ENCODE results near the gene NR6A1. TPM values are rescaled to one million over a fixed set of nuclear protein-coding genes. Genes with fewer than 3 reads are reported as not detected.

Gene NR6A1
- total RNA-seq, 2 experiments from 2014 or later = 2.1 to 3.1 TPM

DNA sequence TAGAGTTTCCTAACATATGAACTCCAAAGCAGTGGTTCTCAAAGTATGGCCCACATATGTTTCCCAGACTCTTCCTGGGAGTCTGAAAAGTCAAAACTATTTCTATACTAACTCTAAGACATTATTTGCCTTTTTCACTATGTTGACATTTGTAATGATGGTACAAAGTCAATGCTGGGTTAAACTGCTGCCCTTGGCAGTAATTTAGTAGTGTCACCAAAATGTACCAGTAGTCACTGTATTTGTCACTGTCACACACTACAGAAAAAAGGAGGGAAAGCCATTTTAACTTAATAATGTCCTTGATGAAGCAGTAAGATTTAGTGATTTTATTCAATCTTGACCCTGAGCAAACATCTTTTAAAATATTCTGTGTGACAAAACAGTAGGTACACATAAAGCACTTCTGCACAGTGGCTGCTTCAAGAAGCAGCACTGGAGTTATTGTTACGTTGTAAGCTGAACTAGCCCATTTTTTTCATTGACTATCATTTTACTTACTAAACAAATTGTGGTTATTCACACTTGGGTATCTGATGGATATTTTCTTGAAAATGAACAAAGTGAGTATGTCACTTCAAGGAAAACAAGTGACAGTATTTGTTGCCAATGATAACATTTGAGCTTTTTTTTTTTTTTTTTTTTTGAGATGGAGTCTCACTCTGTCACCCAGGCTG is 90.3 kb downstream of the NR6A1 start:
- ChIA-PET CTCF (interaction anchor here (0.6 kb wide), 1 partner anchor 621 kb away, joined by 3 read pairs; no protein-coding TSS in a partner anchor), POLR2A (interaction anchor here (0.5 kb wide), 1 partner anchor 174 kb away, joined by 4 read pairs; no protein-coding TSS in a partner anchor)

DNA sequence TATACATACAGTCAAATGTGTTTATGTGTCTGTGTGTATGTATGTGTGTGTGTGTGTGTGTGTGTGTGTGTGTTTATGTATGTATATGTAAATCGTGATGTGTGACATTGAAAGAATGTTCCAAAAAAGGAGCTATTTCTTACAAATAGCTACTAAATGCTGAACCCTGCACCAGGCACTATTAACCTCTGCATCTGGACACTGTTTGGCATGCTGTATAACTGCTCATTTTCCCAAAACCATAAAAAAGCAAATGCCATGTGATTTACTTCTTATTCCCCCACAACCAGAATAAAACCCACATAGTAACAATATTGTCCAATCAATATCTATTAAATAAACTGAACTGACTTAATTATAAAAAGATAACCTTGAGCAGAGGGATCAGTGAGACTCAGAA is 91.1 kb downstream of the NR6A1 start:
- CTCF ChIA-PET = no interaction called here

DNA sequence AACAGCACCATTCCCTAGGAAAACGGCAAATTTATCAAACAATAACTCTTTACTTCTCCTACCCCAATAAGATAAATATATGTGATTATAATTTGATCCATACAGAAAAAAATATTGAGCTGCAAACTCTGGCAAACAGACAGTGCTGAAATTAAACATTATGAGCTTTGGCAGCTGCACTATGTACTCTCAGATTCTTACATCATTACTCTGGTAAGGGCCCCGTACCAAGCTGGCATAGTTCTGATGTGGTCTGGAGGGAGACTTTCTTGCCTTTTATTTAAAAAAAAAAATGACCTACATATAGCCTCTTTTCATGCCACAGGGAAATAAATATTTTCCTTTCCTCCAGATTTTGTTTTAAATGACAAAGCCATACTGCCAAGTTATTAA is 95.0 kb downstream of the NR6A1 start:
- CTCF ChIA-PET = interaction anchor here (1.3 kb wide), 1 partner anchor 59 kb away, joined by 4 read pairs; no protein-coding TSS in a partner anchor
- POLR2A ChIA-PET = no interaction called here

More for the DNA sequence above, 91.1 kb downstream of the NR6A1 start:
- POLR2A ChIA-PET = no interaction called here

DNA sequence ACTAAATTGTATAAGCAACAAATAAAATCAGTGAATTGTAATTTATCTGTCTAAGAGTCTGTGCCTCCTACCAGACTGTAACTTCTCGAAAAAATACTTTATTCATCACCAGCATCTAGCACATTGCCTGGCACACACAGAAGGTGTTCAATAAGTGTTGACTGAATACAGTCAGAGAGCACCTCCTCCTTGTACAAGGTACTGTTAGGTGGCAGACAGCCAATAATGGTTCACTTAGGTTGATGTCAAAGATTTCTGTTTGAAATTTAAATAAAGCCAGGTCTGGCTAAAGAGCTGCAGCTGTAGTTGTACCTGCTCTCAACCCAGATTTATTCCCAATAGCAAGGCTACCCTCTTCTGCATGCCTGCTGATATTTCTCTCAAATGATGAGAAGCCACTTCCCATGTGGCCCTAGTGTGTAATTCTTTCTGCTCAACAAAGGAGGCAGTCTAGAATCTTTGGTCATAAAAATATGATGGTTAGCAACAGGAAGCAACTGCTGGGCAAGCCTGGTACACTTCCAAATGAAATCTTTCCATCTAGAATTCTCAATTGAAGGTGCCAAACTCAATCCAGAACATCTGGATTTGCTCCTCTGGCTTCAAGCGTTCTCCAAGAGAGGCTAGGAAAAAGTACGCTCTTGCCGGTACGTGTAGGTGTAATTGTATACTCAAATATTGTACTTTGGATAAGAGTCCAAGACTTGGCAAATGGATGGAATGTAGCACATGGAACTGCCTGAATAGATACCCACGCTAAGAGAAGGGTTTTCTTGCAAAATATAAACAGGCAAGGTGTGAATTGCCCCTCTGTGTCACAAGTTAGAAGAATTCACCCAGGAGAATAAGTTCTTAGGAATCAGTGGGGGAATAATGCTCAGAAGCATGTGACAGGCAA is 95.6 kb downstream of the NR6A1 start:
- POLR2A ChIA-PET = no interaction called here
- CTCF ChIA-PET = no interaction called here

DNA sequence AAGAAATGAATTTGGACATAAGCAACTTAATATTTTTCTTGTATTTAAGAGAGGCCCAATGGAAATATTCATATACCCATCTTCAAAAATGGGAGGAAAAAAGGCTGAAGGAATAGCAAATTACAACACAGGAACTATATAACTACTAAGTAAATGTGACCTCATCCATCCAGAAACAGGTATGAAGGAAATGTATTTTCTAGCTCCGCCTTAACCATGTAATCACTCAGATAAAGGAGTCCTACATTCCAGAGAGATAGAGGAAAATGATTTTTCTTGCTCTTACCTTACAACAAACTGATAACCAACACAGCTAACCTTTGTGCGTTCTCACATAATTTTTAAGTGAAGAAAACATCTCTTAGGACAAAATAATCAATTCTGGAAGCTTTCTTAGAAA is 96.5 kb downstream of the NR6A1 start:
- POLR2A ChIA-PET = no interaction called here
- CTCF ChIA-PET = no interaction called here

DNA sequence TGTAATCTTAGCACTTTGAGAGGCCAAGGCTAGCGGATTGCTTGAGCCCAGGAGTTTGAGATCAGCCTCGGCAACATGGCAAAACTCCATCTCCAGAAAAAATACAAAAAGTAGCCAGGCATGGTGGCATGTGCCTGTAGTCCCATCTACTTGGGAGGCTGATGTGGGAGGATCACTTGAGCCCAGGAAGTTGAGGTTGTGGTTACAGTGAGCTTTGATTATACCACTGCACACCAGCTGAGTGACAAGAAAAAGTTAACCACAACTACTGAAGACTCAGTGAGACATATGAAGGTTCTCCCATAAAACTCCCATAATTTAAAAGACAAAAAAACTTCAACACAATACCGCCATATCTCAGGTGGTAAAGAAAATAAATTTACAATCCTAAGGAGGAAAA is 98.0 kb downstream of the NR6A1 start:
- ChIA-PET POLR2A (no interaction called here), CTCF (no interaction called here)

DNA sequence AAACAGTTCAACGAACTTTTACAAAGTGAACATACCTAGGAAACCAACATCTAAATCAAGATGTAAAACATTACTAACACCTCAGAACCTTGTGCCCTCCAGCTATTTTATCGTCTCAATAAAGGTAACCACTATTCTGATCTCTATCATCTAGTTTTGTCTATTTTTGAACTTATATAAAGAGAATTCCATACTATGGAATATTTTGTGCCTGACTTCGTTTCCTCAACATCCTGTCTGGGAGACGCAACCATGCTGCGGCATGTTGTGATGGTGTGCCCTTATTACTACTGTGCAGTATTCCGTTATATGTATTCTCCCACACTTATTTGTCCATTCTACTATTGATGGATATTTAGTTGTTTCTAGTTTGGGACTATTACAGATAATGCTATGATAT is 99.2 kb downstream of the NR6A1 start:
- ChIA-PET CTCF (interaction anchor here (0.5 kb wide), 1 partner anchor 46 kb away, joined by 4 read pairs; no protein-coding TSS in a partner anchor), POLR2A (no interaction called here)

DNA sequence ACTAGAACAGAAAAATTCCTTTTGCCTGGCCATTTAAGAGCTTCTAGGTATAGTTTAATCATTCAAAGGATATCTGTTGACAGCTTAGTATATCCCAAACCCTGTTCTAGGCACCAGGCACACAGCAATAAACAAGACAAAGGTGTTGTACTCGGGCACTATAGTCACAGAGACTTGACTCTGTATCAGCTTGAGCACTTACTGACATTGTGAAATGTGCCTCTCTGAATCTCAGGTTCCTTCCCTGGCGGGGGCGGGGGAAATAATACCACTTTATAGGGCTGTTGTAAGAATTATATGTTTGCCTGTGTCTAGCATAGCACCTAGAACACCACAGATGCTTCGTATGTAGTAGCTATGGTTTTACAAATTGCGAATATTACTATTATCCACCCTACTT is 104.5 kb downstream of the NR6A1 start:
- CTCF ChIA-PET = no interaction called here
- POLR2A ChIA-PET = no interaction called here

DNA sequence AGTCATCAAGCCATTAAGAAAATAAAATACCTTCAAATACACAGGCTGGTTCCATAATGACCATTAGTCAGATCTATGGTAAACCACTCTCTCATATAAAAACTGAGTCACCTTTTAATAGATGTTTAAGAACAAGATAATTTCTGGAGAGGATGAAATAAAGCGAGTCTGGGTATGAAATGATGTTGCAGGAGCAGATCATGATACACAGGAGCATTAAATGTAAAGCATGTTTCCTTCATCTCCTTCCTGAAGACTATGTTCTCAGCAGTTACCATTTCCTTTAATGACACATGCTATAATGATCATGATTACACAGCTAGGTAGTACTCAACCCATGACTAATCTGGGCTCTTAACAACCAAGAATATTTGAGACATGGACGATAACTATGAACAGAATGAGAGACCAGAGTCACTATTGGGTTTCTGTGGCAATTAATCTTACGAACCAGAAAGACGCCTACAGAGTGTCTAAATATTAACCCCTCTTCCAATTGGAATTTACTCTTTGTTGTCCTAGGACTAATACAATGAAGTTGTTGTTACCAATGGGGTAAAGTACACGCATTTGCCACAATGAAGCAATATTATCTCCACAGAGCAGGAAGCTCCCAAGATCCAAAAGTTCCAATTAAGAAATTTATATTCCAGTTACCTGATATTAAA is 105.6 kb downstream of the NR6A1 start:
- ChIA-PET CTCF (no interaction called here), POLR2A (no interaction called here)

DNA sequence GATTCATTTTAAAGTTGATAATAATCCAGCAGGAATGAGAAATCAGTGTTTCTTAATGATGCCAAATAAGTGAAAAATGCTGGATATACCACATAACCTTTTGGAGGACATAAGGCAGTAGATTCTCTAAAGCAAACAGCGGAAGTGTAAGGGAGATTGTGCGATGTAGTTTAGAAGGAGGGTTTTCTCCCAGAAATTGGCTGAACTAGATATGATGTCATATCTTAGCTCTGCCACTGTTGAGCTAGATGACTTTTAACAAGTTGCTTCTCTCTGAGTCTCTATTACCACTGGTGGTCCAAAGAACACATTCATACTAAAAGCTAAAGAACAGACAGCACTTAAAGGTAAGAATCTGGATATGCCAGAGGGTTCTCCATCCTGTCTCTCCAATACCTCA is 107.0 kb downstream of the NR6A1 start:
- ChIA-PET POLR2A (no interaction called here), CTCF (interaction anchor here (0.6 to 0.7 kb wide), 2 partner anchors 60 to 301 kb away, joined by 3 to 5 read pairs; no protein-coding TSS in a partner anchor)

DNA sequence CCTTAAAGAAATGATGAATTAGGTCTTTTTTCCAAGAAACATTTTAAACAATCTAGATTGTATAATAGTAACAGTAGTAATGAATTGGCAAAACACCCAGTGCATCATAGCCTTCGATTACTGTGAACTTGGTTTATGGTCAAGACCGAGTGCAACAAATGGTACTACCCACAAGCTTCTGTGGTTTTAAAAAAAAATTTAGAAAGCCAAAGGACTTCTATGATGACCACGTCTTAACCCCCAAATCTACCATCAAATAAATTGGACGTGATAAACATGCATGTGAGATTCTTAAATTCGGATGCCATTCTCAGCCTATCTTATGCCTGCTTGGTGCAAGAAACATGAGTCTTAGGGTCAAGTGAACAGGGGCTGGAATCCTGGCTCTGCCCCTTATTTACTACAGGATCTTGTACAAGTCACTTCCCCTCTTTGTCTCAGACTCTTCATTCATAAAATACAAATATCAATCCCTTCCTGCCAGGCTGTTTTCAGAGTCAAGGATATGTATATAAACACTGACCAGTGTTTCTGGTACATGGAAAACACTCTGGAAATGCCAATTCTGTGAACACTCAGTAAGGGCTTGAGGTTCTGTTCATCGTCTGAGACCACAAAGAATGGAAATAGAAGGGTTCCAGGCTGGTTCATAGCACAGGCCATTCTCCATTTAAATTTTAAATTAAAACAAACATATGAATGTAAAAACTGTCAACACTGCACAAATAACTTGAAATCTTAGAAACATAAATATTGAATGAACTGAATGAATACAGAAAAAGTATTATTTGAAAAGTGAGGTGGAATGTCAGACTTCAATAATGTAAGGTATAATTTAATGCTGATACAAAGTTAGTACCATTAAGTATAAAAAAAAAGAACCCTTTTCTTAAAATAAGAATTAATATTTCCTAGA is 107.8 kb downstream of the NR6A1 start:
- CTCF ChIA-PET = no interaction called here
- POLR2A ChIA-PET = no interaction called here

DNA sequence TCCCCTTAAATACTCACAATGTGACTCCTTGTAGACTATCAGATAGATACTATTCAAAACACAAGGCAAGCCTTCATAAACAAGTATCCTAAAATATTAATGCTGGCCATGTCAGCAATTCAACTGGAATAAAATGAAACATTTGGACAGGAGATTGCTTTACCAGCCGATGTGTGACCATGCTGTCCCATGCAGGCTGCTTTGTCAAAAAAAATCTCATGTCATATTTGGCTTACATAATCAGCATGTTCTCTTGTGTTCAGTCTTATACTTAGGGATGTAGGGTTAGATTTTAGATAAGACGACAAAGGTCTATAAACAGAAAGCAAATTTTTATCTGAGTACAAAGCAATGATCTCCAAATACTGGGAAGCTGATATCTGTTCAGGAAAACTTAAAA is 108.5 kb downstream of the NR6A1 start:
- POLR2A ChIA-PET = no interaction called here
- CTCF ChIA-PET = interaction anchor here (1.1 kb wide), 1 partner anchor 24 kb away, joined by 3 read pairs; no protein-coding TSS in a partner anchor

DNA sequence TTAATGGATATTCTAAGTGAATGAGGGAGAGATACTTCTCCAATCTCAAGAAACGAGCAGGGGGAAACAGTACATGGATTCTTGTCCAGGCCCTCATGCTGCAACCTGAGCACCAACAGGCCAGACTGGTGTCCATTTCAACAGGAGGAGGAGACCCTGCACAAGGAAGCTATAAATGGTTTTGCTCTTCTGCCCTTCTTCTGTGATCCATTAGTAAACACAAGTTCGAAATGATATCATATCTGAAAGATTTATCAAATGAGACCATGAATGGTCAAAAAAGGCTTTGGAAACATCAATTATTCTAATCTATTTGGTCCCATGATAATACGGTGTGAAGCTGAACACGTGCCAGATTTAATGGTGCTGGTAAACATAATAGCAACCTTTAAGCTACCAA is 109.8 kb downstream of the NR6A1 start:
- POLR2A ChIA-PET = no interaction called here
- CTCF ChIA-PET = interaction anchor here (1.1 kb wide), 1 partner anchor 22 kb away, joined by 3 read pairs; no protein-coding TSS in a partner anchor

DNA sequence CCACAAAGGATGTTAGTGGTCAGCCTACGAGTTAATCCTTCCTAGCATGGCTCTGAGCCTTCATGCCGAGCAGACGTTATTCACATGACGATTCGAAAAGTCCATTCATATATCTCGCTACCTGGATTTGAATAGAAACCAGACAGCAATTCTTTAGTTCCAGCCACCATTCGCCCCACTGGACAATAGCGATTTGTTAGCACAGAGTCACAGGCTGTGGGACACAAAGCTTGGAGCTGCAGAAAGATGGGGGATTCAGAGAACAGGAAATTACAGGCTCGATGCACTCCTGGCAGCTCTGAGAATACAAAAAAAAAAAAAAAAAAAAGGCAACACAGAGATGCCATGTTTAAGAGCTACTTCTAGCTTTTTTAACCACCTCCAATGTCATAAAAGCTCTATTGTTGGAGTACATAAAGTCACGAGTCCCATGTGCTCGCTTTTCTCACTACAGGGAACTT is 110.7 kb downstream of the NR6A1 start:
- ChIA-PET CTCF (interaction anchor here (0.6 kb wide), 1 partner anchor 52 kb away, joined by 3 read pairs; no protein-coding TSS in a partner anchor), POLR2A (no interaction called here)

DNA sequence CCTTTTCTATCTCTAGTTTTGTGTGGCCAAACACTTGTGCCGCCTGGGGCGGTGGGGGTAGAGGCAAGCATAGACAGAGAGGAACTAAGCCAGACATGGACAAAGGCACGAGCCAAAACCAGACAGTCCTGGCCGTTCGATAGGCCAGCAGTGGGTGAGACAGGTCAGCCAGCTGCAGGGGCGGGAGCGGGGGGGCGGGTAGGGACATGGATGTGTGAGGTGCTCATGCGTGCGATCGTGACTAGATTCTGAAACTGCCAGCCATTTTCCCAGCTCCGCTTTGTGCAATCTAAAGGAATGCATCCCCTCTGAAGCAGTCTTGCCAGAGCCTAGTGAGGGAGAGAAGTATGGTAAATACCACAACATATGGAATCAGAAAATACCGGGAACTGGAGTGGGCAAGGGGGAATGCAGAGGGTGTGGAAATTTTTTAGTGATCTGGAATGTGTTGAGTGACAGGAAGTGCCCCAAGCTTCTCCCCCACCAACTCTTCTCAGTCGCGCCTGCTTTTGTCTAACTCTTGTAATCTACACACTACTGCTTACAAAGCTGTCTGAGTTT is 111.9 kb downstream of the NR6A1 start:
- ChIA-PET POLR2A (interaction anchor here (0.8 kb wide), 1 partner anchor 290 kb away, joined by 3 read pairs; no protein-coding TSS in a partner anchor), CTCF (no interaction called here)

DNA sequence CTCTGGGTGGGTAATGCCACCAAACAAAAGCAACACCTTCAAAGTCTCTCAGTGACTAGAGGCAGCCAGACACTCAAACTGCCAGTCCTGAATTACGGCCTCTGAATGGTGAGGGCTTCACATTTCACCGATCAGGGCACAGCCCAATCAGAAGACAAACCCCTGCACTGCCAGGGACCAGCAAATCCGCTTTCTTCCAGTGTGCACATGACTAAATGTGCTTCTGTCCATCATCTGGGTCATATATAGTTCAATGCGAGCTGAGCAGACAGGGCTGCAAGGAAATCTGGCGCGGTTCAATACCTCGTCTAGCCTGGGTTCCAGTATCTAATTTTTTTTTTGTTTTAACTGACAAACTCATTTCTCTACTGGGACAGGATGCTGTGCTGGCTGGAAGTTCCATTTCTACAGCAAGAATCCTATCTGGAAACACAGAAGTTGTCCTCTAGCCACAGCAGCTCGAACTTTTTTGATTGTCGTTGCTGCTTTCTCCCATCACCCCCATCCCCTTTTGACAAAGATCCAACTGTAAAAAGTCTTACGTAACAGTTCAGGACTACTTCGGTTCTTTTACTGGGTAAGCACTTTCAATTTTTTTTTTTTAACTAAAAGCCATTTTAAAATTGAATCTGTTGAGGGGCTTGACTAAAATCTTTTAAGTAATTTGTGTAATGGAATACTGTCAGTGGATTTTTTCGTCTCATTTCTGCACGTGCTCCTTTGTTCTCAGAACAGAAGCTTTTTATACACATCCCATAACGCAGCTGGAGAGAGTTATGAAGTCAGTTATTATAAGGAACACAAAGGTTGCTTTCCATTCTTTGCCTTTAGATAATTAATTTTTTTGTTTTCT is 112.7 kb downstream of the NR6A1 start:
- CTCF ChIA-PET = interaction anchor here (1.4 to 1.8 kb wide), 2 partner anchors 20 to 53 kb away, joined by 3 to 7 read pairs; no protein-coding TSS in a partner anchor
- POLR2A ChIA-PET = no interaction called here

DNA sequence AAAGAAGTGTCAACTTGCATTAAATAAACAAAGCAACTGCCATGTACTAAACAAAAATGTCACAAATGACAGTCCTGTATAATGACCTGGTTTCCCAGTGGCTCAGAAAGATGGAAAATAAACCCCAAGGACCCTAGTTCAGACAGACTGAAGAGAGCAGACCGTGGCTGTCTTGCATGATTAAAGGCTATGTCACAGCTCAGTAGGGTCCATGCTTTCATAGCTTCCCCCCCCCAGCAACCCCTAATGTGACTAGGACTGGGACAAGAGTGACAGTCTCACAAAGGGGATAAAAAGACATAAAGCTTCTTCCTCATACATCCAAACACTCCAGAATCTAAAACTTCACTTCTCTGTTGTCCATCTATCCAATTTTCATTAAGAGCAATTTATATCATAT is 113.6 kb downstream of the NR6A1 start:
- CTCF ChIA-PET = interaction anchor here (1.4 to 1.8 kb wide), 2 partner anchors 19 to 54 kb away, joined by 3 to 7 read pairs; no protein-coding TSS in a partner anchor

DNA sequence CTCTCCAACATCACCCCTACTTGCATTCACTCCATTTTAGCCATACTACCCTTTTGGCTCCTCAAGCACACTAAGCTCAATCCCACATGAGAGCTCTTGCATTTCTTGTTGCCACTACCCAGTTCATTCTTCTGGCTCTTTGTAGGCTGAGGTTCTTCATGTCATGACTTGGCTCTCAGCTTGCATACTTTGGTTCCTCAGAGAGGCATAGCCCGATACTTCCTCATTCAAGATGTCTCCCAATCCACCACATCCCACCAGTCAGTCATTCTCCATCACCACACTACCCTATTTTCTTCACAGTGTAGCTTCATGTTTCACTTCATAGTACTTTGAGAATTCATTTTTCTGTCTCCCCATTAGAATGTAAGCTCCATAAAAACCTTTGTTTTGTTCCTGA is 116.7 kb downstream of the NR6A1 start:
- CTCF ChIA-PET = no interaction called here
- POLR2A ChIA-PET = interaction anchor here (0.5 kb wide), 1 partner anchor 103 kb away, joined by 7 read pairs; no protein-coding TSS in a partner anchor

More for the DNA sequence above, 113.6 kb downstream of the NR6A1 start:
- POLR2A ChIA-PET = no interaction called here
